Gastroesophageal sphincter (tissue), 4 donors: ENCODE results near the gene TTN. TPM values are rescaled to one million over a fixed set of nuclear protein-coding genes. Genes with fewer than 3 reads are reported as not detected.

Source experiments
- ATAC-seq: fragments of 150-250 bp; one replicate; pipeline ENCODE4 v1.9.1; 2016; ENCODE audit warnings: mild to moderate bottlenecking, moderate library complexity
- H3K27ac ChIP-seq, 4 donors: fragments of 200-600 bp; sonication (generic) in 3 of 4; 1 replicate in 3 of 4; 2 replicates in 1 of 4; pipeline ENCODE4 v1.5.1; 2016 to 2019
- H3K27me3 ChIP-seq: fragments of 200-600 bp; sonication (generic); one replicate; pipeline ENCODE4 v1.5.1; 2019
- H3K36me3 ChIP-seq, 2 donors: fragments of 200-600 bp; sonication (generic); one replicate each; pipeline ENCODE4 v1.5.1; 2019; ENCODE audit warnings: control low read depth in 1 of 2
- H3K4me1 ChIP-seq, 3 donors: fragments of 200-600 bp; sonication (generic); 1 replicate in 2 of 3; 2 replicates in 1 of 3; pipeline ENCODE4 v1.5.1; 2016 to 2019; ENCODE audit warnings: control low read depth in 2 of 3
- H3K4me3 ChIP-seq, 2 donors: fragments of 200-600 bp; sonication (generic); one replicate each; pipeline ENCODE4 v1.5.1; 2019; ENCODE audit warnings: mild to moderate bottlenecking in 1 of 2, moderate library complexity in 1 of 2
- H3K9me3 ChIP-seq, 3 donors: fragments of 200-600 bp; sonication (generic); one replicate each; pipeline ENCODE4 v1.5.1; 2017 to 2019; ENCODE audit warnings: control low read depth in 2 of 3
- CTCF ChIP-seq, 4 experiments: fragments of 200-600 bp in 2 of 4; fragments of 450-650 bp in 2 of 4; sonication (generic) in 1 of 4; IDR thresholded peaks; one replicate each; pipeline ENCODE4 v1.5.1; 2017 to 2019; ENCODE audit warnings: antibody characterized with exemption in 4 of 4, mild to moderate bottlenecking in 2 of 4, moderate library complexity in 2 of 4
- EP300 ChIP-seq: sonication (generic); formaldehyde crosslinking; IDR thresholded peaks from one replicate; pipeline ENCODE4 v1.6.1; 2017; ENCODE audit warnings: antibody characterized with exemption, mild to moderate bottlenecking
- POLR2A ChIP-seq, 2 donors: fragments of 450-650 bp; IDR thresholded peaks; one replicate each; pipeline ENCODE4 v1.6.1; 2017; ENCODE audit warnings: antibody characterized with exemption in 2 of 2, mild to moderate bottlenecking in 2 of 2, moderate library complexity in 1 of 2
- POLR2AphosphoS5 ChIP-seq: sonication (generic); formaldehyde crosslinking; IDR thresholded peaks from one replicate; pipeline ENCODE4 v1.6.1; 2017; ENCODE audit warnings: antibody characterized with exemption
- WGBS, 2 donors: methylation state at CpG; one replicate each; pipeline ENCODE4 v1.1.5; 2018; ENCODE audit warnings: low coverage in 1 of 2; 5-methylcytosine and 5-hydroxymethylcytosine counted together
- total RNA-seq, 4 donors: library from RNA; depleted of rRNA; stranded (reverse); fragments of >200 nt; gene quantifications; one replicate each; pipeline ENCODE4 v1.1.0, GENCODE V29; 2016

Gene TTN
- total RNA-seq, 4 donors from 2014 or later: 5.0 to 12.8 (median 8.3) TPM

DNA sequence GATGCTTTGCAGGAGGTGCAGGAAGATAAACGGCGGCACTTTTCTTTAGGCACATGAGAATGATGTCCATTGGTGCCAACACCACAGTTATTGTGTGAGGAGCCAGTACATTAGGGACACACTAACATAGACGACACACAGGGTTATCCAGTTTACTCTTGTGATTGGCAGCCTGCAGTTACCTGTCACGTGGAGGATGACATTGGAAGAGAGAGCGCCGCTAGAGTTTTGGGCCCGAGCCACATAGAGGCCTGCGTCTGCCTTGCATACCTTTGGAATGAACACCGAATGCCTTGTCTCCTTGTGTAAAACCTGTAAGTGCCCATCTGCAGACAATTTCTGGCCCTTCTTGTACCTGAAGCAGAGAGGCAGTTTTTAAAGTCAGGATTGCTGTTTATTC lies 26.9 kb upstream of the TTN start:
- no peak overlapping the region for H3K27ac ChIP-seq
- no peaks in the 10 kb centered on the region for H3K27me3 ChIP-seq
- H3K4me3 ChIP-seq: no peak overlapping the region
- TF ChIP-seq EP300: no peak
- no peak for TF ChIP-seq POLR2AphosphoS5
- TF ChIP-seq CTCF (IDR thresholded peaks at IDR 0.05): no peak
- no peak for TF ChIP-seq POLR2A (IDR thresholded peaks at IDR 0.05)
- WGBS, 2 donors: 89 to 96% methylated on average over 8 to 9 of the region's 9 CpGs
- ATAC-seq: no peak
- no peaks in the 10 kb centered on the region for H3K4me1 ChIP-seq
- no peaks in the 10 kb centered on the region for H3K36me3 ChIP-seq
- H3K9me3 ChIP-seq: no peaks in the 10 kb centered on the region

DNA sequence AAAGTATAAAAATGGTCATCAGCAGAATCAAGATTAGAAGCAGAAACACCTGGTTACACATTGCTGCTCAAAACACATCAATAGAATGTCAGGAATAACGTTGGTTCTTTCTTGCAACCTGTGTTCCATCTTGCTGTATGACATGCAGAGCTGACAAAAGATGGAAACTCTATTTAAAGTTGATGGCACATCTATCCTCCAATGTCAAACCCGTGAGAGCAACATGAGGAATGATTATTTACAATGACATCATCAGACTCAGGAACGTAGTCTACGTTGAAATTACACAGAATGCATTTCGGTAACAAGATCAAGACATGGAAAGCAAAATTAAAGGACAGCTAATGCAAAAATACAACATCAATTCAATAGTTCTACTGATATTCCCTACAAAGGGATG lies 26.2 kb upstream of the TTN start:
- 80 to 87% methylated on average over 5 of the region's 5 CpGs for WGBS, 2 donors
- no peak for ATAC-seq
- no peak for TF ChIP-seq EP300
- TF ChIP-seq POLR2A (IDR thresholded peaks at IDR 0.05): no peak
- TF ChIP-seq CTCF (IDR thresholded peaks at IDR 0.05): no peak
- TF ChIP-seq POLR2AphosphoS5: no peak
- Histone ChIP-seq H3K9me3 (no peaks in the 10 kb centered on the region), H3K27ac (no peak overlapping the region), H3K4me3 (no peak overlapping the region), H3K27me3 (no peaks in the 10 kb centered on the region), H3K4me1 (peaks cover 0 to 3% (median 0%) of the 10 kb centered on the region in 3 donors), H3K36me3 (no peaks in the 10 kb centered on the region)

- Histone ChIP-seq H3K36me3 (no peaks in the 10 kb centered on the region), H3K9me3 (no peaks in the 10 kb centered on the region), H3K27me3 (no peaks in the 10 kb centered on the region), H3K4me3 (no peak overlapping the region), H3K27ac (no peak overlapping the region), H3K4me1 (peaks cover 0 to 6% (median 0%) of the 10 kb centered on the region in 3 donors)
- ATAC-seq: no peak
- 78% methylated on average over 2 of the region's 2 CpGs; no CpG with 5 or more reads in 1 of the 2 donors for WGBS, 2 donors
- no peak for TF ChIP-seq EP300
- TF ChIP-seq POLR2A (IDR thresholded peaks at IDR 0.05): no peak
- TF ChIP-seq CTCF (IDR thresholded peaks at IDR 0.05): no peak
- TF ChIP-seq POLR2AphosphoS5: no peak
Measured at GRCh38 chr2:178830451-178830850, 23.2 kb upstream of the TTN start.

DNA sequence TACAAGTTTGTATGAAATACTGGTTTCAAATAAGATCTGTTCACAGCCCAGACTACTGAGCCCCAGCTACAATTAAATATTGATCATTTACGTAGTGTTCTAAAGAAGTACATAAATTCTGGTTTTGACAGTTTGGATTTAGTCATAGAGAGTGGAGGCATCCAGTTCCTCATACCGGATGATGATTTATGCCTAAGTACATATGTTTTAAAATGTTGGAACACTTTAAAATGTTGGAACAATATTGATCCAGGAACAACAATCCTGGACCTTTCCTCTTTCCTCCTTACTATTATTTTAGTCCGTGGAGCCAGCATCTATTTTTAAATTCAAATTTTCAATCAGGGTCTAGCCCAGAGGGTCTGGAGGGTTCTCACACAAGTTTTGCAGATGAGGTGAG lies 22.8 kb upstream of the TTN start:
- 65 to 69% methylated on average over 3 of the region's 3 CpGs for WGBS, 2 donors
- no peak overlapping the region for H3K27ac ChIP-seq
- TF ChIP-seq POLR2A (IDR thresholded peaks at IDR 0.05): no peak
- no peaks in the 10 kb centered on the region for H3K9me3 ChIP-seq
- ATAC-seq: no peak
- no peaks in the 10 kb centered on the region for H3K36me3 ChIP-seq
- H3K4me1 ChIP-seq: peaks cover 0 to 6% (median 0%) of the 10 kb centered on the region in 3 donors
- H3K27me3 ChIP-seq: no peaks in the 10 kb centered on the region
- no peak overlapping the region for H3K4me3 ChIP-seq

DNA sequence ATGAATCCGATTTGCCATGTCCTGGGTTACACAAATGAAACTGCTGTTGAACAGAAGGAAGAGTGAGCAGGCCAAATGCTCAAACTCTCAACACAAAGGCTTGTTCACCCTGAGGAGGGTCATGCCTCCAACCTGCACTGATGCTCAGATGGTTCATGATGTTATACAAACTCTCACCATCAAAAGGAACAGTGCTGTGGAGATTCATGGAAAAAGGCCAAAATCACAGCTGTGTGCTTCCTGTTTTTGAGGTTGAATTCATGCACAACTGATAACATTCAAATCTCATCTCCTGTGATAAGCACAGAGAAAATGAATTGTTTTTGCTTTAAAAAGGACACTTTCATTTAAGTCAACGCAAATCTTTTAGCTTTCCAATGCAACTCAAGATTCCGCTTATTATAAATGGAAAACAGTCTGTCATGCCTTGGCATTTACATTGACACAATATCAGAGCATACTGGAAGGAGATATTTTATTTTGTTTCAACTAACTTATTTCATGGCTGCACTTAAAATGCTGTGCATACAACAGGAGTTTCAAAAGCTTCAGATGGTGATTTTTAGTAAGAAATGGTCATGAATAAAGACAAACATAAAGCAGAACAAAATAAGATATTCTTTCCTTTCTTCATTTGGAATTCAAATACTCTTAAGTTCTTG lies 22.2 kb upstream of the TTN start:
- Histone ChIP-seq H3K4me1 (peaks cover 0 to 6% (median 0%) of the 10 kb centered on the region in 3 donors), H3K9me3 (no peaks in the 10 kb centered on the region), H3K36me3 (no peaks in the 10 kb centered on the region), H3K27me3 (no peaks in the 10 kb centered on the region), H3K27ac (no peak overlapping the region), H3K4me3 (no peak overlapping the region)
- 73 to 78% methylated on average over 3 of the region's 3 CpGs for WGBS, 2 donors
- no peak for ATAC-seq
- TF ChIP-seq EP300: no peak
- TF ChIP-seq POLR2AphosphoS5: no peak
- no peak for TF ChIP-seq CTCF (IDR thresholded peaks at IDR 0.05)
- TF ChIP-seq POLR2A (IDR thresholded peaks at IDR 0.05): no peak
